GM13977 (cell line): ENCODE results near the gene CIRBP.

Source experiments
- DNase-seq: peaks from one replicate; pipeline ENCODE4 v3.0.0; 2012; ENCODE audit warnings: low spot score
- in situ Hi-C: fragments of 300-500 bp; cut with MboI; formaldehyde crosslinking; loops from one replicate; pipeline ENCODE4 v1.12.0; 2022; ENCODE audit warnings: low sequenced_read_pairs, low pct_unique_long_range_greater_than_20kb, mixed read lengths, inconsistent platforms; ENCODE audit not compliant: unreplicated experiment
- TF ChIP-seq, protein P1 (sequence below): IDR thresholded peaks from 2 replicates; pipeline ENCODE4 v1.5.1; 2012; ENCODE audit warnings: mild to moderate bottlenecking, control low read depth; ENCODE audit not compliant: insufficient read depth; ENCODE audit errors: extremely low read depth, missing control alignments

Gene CIRBP

DNA sequence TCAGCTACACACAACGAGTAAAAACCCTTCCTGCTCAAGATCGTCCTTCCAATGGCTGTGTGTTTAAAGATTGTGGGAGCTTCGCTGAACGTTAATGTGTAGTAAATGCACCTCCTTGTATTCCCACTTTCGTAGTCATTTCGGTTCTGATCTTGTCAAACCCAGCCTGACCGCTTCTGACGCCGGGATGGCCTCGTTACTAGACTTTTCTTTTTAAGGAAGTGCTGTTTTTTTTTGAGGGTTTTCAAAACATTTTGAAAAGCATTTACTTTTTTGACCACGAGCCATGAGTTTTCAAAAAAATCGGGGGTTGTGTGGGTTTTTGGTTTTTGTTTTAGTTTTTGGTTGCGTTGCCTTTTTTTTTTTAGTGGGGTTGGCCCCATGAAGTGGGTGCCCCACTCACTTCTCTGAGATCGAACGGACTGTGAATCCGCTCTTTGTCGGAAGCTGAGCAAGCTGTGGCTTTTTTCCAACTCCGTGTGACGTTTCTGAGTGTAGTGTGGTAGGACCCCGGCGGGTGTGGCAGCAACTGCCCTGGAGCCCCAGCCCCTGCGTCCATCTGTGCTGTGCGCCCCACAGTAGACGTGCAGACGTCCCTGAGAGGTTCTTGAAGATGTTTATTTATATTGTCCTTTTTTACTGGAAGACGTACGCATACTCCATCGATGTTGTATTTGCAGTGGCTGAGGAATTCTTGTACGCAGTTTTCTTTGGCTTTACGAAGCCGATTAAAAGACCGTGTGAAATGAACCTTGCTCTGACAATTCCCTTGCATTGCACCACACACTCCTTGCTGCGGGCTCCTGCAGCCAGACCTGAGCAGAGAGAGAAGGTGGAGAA is 3.5 kb downstream of the CIRBP start:
- no peak for DNase-seq
- TF ChIP-seq, protein P1, sequence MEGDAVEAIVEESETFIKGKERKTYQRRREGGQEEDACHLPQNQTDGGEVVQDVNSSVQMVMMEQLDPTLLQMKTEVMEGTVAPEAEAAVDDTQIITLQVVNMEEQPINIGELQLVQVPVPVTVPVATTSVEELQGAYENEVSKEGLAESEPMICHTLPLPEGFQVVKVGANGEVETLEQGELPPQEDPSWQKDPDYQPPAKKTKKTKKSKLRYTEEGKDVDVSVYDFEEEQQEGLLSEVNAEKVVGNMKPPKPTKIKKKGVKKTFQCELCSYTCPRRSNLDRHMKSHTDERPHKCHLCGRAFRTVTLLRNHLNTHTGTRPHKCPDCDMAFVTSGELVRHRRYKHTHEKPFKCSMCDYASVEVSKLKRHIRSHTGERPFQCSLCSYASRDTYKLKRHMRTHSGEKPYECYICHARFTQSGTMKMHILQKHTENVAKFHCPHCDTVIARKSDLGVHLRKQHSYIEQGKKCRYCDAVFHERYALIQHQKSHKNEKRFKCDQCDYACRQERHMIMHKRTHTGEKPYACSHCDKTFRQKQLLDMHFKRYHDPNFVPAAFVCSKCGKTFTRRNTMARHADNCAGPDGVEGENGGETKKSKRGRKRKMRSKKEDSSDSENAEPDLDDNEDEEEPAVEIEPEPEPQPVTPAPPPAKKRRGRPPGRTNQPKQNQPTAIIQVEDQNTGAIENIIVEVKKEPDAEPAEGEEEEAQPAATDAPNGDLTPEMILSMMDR, result no peak
- in situ Hi-C loops, result no loop called here

- DNase-seq, result no peak
- in situ Hi-C loops, result no loop called here
- TF ChIP-seq, protein P1, result no peak
Measured at GRCh38 chr19:1273263-1274041, 4.3 kb downstream of the CIRBP start.

DNA sequence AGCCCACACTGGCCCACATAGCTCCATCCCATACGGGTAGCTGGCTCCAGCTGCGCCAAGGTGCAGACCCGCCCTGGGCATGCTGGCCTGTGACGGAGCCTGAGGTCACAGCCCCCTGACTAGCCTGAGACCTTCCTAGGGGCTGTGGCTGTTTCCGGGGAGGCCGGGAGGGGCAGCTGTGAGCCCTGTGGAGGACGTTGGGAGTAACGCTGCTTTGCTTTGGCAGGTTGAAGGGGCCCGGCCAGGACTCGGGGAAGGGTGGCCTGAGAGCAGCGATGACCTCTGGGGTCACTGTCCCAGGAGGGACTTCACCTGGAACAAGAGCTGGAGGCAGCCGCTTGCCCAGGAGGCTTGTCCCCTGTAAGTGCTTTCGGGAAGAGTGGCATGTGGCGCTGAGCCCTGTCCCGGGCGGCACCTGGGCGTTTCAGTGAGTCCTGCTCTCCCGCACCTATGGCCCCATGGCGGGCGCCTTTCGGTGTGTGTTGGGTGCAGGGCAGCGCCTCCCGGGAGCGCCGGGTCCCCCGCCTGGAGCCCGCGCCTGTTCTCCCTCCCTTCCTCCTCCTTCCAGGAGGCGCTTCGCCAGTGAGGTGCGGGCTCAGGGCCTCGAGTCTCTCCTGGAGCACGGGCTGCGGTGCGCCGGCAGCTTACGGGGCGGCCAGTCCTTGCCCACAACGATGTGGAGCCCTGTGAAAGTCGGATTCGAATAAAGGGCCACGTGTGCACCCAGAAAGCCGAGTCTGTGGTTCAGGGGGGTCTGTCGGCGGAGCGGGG is 5.1 kb downstream of the CIRBP start:
- in situ Hi-C loops, result no loop called here

GRCh38 chr19:1274852-1275259 is 5.7 kb downstream of the CIRBP start:
- in situ Hi-C loops, result loop anchor here (25.0 kb wide), 1 partner anchor 112 kb away; the partner anchor contains the start of gene NDUFS7
- TF ChIP-seq, protein P1, result no peak
- DNase-seq, result no peak

More for the DNA sequence above, 5.1 kb downstream of the CIRBP start:
- TF ChIP-seq, protein P1, result no peak
- no peak for DNase-seq

- in situ Hi-C loops, result loop anchor here (25.0 kb wide), 1 partner anchor 112 kb away; the partner anchor contains the start of gene NDUFS7
- TF ChIP-seq, protein P1, result no peak
- peak; percentile 99 for DNase-seq
Measured at GRCh38 chr19:1275260-1275975, 6.3 kb downstream of the CIRBP start, which contains the start of gene FAM174C. TSS of gene FAM174C (plus strand) at chr19:1275530. CDS start at chr19:1275550, 20 bp downstream.
